SK-N-SH treated with all-trans-retinoic acid at 6 μM for 48 hours (cell line): ENCODE results near the gene TET2.

Experiments used
- CSDC2 ChIP-seq: fragments of 250-450 bp; sonication (Bioruptor Pico); IDR thresholded peaks from 2 replicates; pipeline ENCODE4 v1.5.0; 2020; ENCODE audit warnings: mild to moderate bottlenecking, moderate library complexity
- ESRRG ChIP-seq: fragments of 250-450 bp; sonication (Bioruptor Pico); IDR thresholded peaks from 2 replicates; pipeline ENCODE4 v1.6.1; 2021; ENCODE audit warnings: mild to moderate bottlenecking
- GLIS3 ChIP-seq: fragments of 250-450 bp; sonication (Bioruptor Pico); IDR thresholded peaks from 2 replicates; pipeline ENCODE4 v1.5.0; 2020; ENCODE audit warnings: mild to moderate bottlenecking, moderate library complexity
- POU6F1 ChIP-seq: fragments of 250-450 bp; sonication (Bioruptor Pico); IDR thresholded peaks from 2 replicates; pipeline ENCODE4 v1.8.0; 2021; ENCODE audit warnings: low read depth, mild to moderate bottlenecking, moderate library complexity, borderline replicate concordance
- RARB ChIP-seq: fragments of 250-450 bp; sonication (Bioruptor Pico); IDR thresholded peaks from 2 replicates; pipeline ENCODE4 v1.8.0; 2021; ENCODE audit warnings: mild to moderate bottlenecking, moderate library complexity
- TCF4 ChIP-seq: fragments of 250-450 bp; sonication (Bioruptor Pico); IDR thresholded peaks from 2 replicates; pipeline ENCODE4 v1.8.0; 2021; ENCODE audit warnings: mild to moderate bottlenecking, moderate library complexity, borderline replicate concordance
- ZC3H10 ChIP-seq: fragments of 250-450 bp; sonication (Bioruptor Pico); IDR thresholded peaks from 2 replicates; pipeline ENCODE4 v1.5.1; 2021; ENCODE audit warnings: mild to moderate bottlenecking, moderate library complexity
- ZFP3 ChIP-seq: fragments of 250-450 bp; sonication (Bioruptor Pico); IDR thresholded peaks from 2 replicates; pipeline ENCODE4 v1.5.0; 2020; ENCODE audit warnings: mild to moderate bottlenecking, moderate library complexity
- ZNF565 ChIP-seq: fragments of 450-650 bp; formaldehyde crosslinking; conservative IDR thresholded peaks from 2 replicates; pipeline ENCODE4 v1.5.0; 2020; ENCODE audit warnings: low read depth, mild to moderate bottlenecking, moderate library complexity
- ZNF70 ChIP-seq: fragments of 450-650 bp; formaldehyde crosslinking; IDR thresholded peaks from 2 replicates; pipeline ENCODE4 v1.5.0; 2020; ENCODE audit warnings: mild to moderate bottlenecking, moderate library complexity
- TF ChIP-seq, protein P1 (sequence below): fragments of 250-450 bp; sonication (Bioruptor Pico); IDR thresholded peaks from 2 replicates; pipeline ENCODE4 v1.8.0; 2020; ENCODE audit warnings: mild to moderate bottlenecking, moderate library complexity, borderline replicate concordance
- TF ChIP-seq, protein P2 (sequence below): fragments of 250-450 bp; sonication (Bioruptor Pico); IDR thresholded peaks from 2 replicates; pipeline ENCODE4 v1.5.1; 2020; ENCODE audit warnings: low read depth, mild to moderate bottlenecking, moderate library complexity

GRCh38 chr4:105241451-105241850 is 94.8 kb downstream of the TET2 start:
- no peak for TF ChIP-seq CSDC2 (CRISPR knock-in tag)
- TF ChIP-seq ZNF70 (CRISPR knock-in tag), result no peak
- TF ChIP-seq TCF4 (CRISPR knock-in tag), result no peak
- TF ChIP-seq, protein P1, sequence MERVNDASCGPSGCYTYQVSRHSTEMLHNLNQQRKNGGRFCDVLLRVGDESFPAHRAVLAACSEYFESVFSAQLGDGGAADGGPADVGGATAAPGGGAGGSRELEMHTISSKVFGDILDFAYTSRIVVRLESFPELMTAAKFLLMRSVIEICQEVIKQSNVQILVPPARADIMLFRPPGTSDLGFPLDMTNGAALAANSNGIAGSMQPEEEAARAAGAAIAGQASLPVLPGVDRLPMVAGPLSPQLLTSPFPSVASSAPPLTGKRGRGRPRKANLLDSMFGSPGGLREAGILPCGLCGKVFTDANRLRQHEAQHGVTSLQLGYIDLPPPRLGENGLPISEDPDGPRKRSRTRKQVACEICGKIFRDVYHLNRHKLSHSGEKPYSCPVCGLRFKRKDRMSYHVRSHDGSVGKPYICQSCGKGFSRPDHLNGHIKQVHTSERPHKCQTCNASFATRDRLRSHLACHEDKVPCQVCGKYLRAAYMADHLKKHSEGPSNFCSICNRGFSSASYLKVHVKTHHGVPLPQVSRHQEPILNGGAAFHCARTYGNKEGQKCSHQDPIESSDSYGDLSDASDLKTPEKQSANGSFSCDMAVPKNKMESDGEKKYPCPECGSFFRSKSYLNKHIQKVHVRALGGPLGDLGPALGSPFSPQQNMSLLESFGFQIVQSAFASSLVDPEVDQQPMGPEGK (CRISPR knock-in tag), result no peak
- no peak for TF ChIP-seq GLIS3 (CRISPR knock-in tag)
- TF ChIP-seq, protein P2, sequence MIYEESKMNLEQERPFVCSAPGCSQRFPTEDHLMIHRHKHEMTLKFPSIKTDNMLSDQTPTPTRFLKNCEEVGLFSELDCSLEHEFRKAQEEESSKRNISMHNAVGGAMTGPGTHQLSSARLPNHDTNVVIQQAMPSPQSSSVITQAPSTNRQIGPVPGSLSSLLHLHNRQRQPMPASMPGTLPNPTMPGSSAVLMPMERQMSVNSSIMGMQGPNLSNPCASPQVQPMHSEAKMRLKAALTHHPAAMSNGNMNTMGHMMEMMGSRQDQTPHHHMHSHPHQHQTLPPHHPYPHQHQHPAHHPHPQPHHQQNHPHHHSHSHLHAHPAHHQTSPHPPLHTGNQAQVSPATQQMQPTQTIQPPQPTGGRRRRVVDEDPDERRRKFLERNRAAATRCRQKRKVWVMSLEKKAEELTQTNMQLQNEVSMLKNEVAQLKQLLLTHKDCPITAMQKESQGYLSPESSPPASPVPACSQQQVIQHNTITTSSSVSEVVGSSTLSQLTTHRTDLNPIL (CRISPR knock-in tag), result no peak
- no peak for TF ChIP-seq ZFP3 (CRISPR knock-in tag)
- TF ChIP-seq POU6F1 (CRISPR knock-in tag), result no peak
- no peak for TF ChIP-seq RARB (CRISPR knock-in tag)
- TF ChIP-seq ZC3H10, result no peak
- no peak for TF ChIP-seq ZNF565
- no peak for TF ChIP-seq ESRRG (CRISPR knock-in tag)
